HG03565 (cell line): Measurements from ENCODE around the gene SLC23A3.

ENCODE experiments used
- ATAC-seq: cut with Tn5 transposase; IDR thresholded peaks from one replicate; pipeline ENCODE4 v1.9.1; 2021; ENCODE audit warnings: mild to moderate bottlenecking, moderate library complexity; ENCODE audit not compliant: unreplicated experiment

SLC23A3 gene

GRCh38 chr2:219116776-219117646, 52.8 kb downstream of the SLC23A3 start:
- no peak for ATAC-seq

- ATAC-seq: no peak
Observed at GRCh38 chr2:219112651-219113338, 57.0 kb downstream of the SLC23A3 start.

GRCh38 chr2:219112062-219112406, 57.8 kb downstream of the SLC23A3 start:
- ATAC-seq: no peak
